Natural killer cell (primary cell): ENCODE measurements around the gene JARID2. TPM values are rescaled to one million over a fixed set of nuclear protein-coding genes. Genes with fewer than 3 reads are reported as not detected.
A peak's percentile ranks its signal among the peaks of the same experiment; 100 is the strongest.

ENCODE experiments used
- ATAC-seq, 3 donors: fragments of 150-1000 bp in 2 of 3; fragments of 200-7000 bp in 1 of 3; cut with Tn5 transposase; 1 replicate in 1 of 3; 2 replicates in 2 of 3; pipeline ENCODE4 v1.10.0; 2021; ENCODE audit warnings: mild to moderate bottlenecking in 2 of 3, moderate library complexity in 2 of 3
- DNase-seq, 2 donors: peaks; one replicate each; pipeline versions ENCODE4 v3.0.0 to v3.0.0-alpha.2; 2013 to 2021; ENCODE audit warnings: mixed read lengths in 1 of 2
- H3K27ac ChIP-seq: one replicate; pipeline ENCODE4 v1.5.1; 2013; ENCODE audit warnings: mild to moderate bottlenecking, low read length
- H3K27me3 ChIP-seq: one replicate; pipeline ENCODE4 v1.6.1; 2013; ENCODE audit warnings: low read length; ENCODE audit not compliant: control insufficient read depth, insufficient read depth
- H3K36me3 ChIP-seq: one replicate; pipeline ENCODE4 v1.6.1; 2013; ENCODE audit warnings: low read length; ENCODE audit not compliant: control insufficient read depth, insufficient read depth
- H3K4me1 ChIP-seq: one replicate; pipeline ENCODE4 v1.6.1; 2013; ENCODE audit warnings: low read length; ENCODE audit not compliant: control insufficient read depth, insufficient read depth
- H3K4me3 ChIP-seq: one replicate; pipeline ENCODE4 v1.5.1; 2013; ENCODE audit warnings: low read length
- H3K9me3 ChIP-seq: one replicate; pipeline ENCODE4 v1.6.1; 2013; ENCODE audit warnings: low read length; ENCODE audit not compliant: control insufficient read depth, insufficient read depth
- H3K27ac Mint-ChIP-seq, 2 donors: one replicate each; pipeline ENCODE4 v1.8.0; 2022; ENCODE audit warnings: mild to moderate bottlenecking in 2 of 2, mixed read lengths in 2 of 2, moderate library complexity in 1 of 2
- H3K27me3 Mint-ChIP-seq, 2 donors: one replicate each; pipeline ENCODE4 v1.8.0; 2022; ENCODE audit warnings: low read depth in 2 of 2, mixed read lengths in 2 of 2
- H3K36me3 Mint-ChIP-seq: one replicate; pipeline ENCODE4 v1.8.0; 2022; ENCODE audit warnings: mixed read lengths
- H3K4me1 Mint-ChIP-seq, 2 donors: one replicate each; pipeline ENCODE4 v1.8.0; 2022; ENCODE audit warnings: mixed read lengths in 2 of 2
- H3K4me3 Mint-ChIP-seq: one replicate; pipeline ENCODE4 v1.8.0; 2022; ENCODE audit warnings: mild to moderate bottlenecking, moderate library complexity, mixed read lengths
- H3K9me3 Mint-ChIP-seq, 2 donors: one replicate each; pipeline ENCODE4 v1.8.0; 2022; ENCODE audit warnings: mixed read lengths in 2 of 2
- WGBS: methylation state at CpG from one replicate; pipeline ENCODE4 v1.1.7; 2013; ENCODE audit warnings: missing lambda C conversion rate; ENCODE audit not compliant: insufficient coverage; 5-methylcytosine and 5-hydroxymethylcytosine counted together
- intact Hi-C: fragments of 100-400 bp; cut with micrococcal nuclease; formaldehyde crosslinking; loops from one replicate; pipeline ENCODE4 v1.14.2; 2022
- total RNA-seq, 4 donors: library from RNA; stranded (reverse); fragments of 120-200 nt in 1 of 4; gene quantifications; one replicate each; pipeline versions ENCODE4 v1.2.3 to v1.2.4, GENCODE V29; 2013 to 2022
- TF ChIP-seq, protein P1 (sequence below): fragments of 200-600 bp; IDR thresholded peaks from one replicate; pipeline ENCODE4 v1.8.0; 2022; ENCODE audit warnings: antibody characterized with exemption

The JARID2 gene
- total RNA-seq, 3 donors from 2014 or later (not counting 1 experiment from before 2014, with no cell fraction given) = 49.9 to 60.9 (median 60.5) TPM

DNA sequence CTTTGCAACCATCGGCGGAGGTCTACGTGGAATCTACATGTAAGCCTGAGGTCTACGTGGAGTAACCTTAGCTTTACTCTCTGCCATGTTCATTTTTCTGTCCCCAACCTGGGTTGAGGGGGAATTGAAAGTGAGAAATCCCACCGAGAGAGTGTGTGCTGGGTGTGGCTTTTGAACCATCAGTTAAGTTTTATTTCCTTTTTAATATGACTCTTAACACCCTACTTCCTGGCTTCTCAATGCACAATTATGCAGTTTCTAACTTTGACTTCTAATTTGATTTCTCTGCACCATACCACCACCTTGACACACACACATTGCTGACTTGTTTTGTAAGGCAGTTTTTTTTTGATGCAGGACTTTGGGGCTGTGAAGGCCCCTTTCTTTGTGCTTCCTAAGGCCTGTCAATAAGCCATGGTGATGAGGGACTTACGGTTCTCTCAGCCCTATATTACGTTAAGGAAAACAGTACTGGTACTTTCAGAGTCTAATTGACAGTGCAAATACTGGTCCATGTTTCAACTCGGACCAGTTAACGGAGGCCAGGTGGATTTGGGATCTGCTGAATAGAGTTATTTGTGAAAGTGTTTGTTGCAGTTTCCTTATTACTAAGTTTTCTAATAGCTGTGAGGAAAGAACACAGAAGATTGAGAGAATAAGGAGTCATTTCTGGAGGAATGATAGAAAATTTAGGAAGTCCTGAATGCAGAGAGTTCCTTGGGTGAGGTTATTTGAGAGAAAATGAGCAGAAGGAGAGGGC lies 206.5 kb downstream of the JARID2 start:
- peak overlapping the region; percentile 9 for H3K27ac ChIP-seq
- H3K36me3 ChIP-seq = peaks cover 17% of the 10 kb centered on the region
- Mint-ChIP-seq H3K36me3 (no peaks in the 10 kb centered on the region), H3K9me3 (no peaks in the 10 kb centered on the region), H3K4me1 (peaks cover 75 to 85% of the 10 kb centered on the region in 2 donors), H3K27me3 (no peaks in the 10 kb centered on the region), H3K4me3 (peak overlapping the region; percentile 59), H3K27ac (peak overlapping the region; percentile 85 to 86)
- no peak overlapping the region for H3K4me3 ChIP-seq
- DNase-seq = no peak
- no peaks in the 10 kb centered on the region for H3K27me3 ChIP-seq
- peaks cover 18% of the 10 kb centered on the region for H3K4me1 ChIP-seq
- peak in 2 of 3 donors; percentile 29 to 34 for ATAC-seq
- intact Hi-C loops = no loop called here
- H3K9me3 ChIP-seq = no peaks in the 10 kb centered on the region
- TF ChIP-seq, protein P1, sequence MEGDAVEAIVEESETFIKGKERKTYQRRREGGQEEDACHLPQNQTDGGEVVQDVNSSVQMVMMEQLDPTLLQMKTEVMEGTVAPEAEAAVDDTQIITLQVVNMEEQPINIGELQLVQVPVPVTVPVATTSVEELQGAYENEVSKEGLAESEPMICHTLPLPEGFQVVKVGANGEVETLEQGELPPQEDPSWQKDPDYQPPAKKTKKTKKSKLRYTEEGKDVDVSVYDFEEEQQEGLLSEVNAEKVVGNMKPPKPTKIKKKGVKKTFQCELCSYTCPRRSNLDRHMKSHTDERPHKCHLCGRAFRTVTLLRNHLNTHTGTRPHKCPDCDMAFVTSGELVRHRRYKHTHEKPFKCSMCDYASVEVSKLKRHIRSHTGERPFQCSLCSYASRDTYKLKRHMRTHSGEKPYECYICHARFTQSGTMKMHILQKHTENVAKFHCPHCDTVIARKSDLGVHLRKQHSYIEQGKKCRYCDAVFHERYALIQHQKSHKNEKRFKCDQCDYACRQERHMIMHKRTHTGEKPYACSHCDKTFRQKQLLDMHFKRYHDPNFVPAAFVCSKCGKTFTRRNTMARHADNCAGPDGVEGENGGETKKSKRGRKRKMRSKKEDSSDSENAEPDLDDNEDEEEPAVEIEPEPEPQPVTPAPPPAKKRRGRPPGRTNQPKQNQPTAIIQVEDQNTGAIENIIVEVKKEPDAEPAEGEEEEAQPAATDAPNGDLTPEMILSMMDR = no peak
- 80% methylated on average over 7 of the region's 9 CpGs for WGBS

DNA sequence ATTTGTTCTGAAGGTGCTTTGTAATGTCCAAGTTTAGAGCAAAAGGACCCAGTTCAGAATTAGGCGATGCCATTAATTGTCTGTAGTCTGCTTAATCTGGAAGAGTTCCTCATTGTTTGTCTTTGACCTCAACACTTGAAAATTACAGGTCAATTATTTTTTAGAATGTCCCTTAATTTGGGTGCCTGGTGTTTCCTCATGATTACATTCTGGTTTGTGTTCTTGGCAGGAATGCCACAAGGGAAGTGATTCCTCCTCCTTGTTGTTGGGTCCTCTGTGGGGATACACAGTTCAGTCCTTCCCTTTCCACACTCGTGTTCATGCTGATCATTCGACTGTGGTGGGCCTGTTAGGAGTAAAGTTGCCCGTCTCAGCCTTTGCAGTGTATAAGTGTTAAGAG lies 207.3 kb downstream of the JARID2 start:
- DNase-seq (no peak), ATAC-seq (no peak)
- H3K27me3 ChIP-seq = no peaks in the 10 kb centered on the region
- H3K27me3 Mint-ChIP-seq = no peaks in the 10 kb centered on the region
- peaks cover 13% of the 10 kb centered on the region for H3K4me1 ChIP-seq
- H3K4me3 ChIP-seq = no peak overlapping the region
- WGBS = 80% methylated on average over 1 of the region's 4 CpGs
- intact Hi-C loops = no loop called here
- TF ChIP-seq, protein P1 = no peak
- no peak overlapping the region for H3K4me3 Mint-ChIP-seq
- H3K27ac ChIP-seq = peak overlapping the region; percentile 5
- no peaks in the 10 kb centered on the region for H3K9me3 Mint-ChIP-seq
- H3K4me1 Mint-ChIP-seq = peaks cover 70 to 81% of the 10 kb centered on the region in 2 donors
- H3K27ac Mint-ChIP-seq = peak overlapping the region; percentile 85 to 86
- no peaks in the 10 kb centered on the region for H3K9me3 ChIP-seq
- H3K36me3 Mint-ChIP-seq = no peaks in the 10 kb centered on the region
- H3K36me3 ChIP-seq = peaks cover 17% of the 10 kb centered on the region

DNA sequence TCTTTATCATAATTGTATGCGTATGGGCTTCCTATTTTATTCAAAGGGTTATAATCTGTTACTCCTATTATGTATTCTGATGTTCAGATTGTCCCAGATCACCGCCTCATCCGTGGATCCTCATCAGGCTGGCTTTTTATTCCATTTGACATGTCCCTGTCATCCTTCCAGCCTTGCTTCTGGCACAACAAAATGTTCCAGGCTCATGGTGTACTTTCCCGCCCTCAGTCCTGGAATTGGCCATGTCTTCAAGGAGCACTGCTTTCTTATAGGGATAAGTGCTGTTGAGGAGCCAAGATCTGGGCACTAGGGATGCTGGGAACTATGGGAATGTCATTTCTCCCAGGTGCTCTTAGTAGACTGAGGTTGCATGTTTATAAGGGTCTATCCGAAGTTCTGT lies 207.8 kb downstream of the JARID2 start:
- no peaks in the 10 kb centered on the region for H3K9me3 Mint-ChIP-seq
- Histone ChIP-seq H3K27me3 (no peaks in the 10 kb centered on the region), H3K4me3 (no peak overlapping the region), H3K9me3 (no peaks in the 10 kb centered on the region), H3K27ac (no peak overlapping the region), H3K4me1 (peaks cover 10% of the 10 kb centered on the region), H3K36me3 (peaks cover 17% of the 10 kb centered on the region)
- no peaks in the 10 kb centered on the region for H3K27me3 Mint-ChIP-seq
- peaks cover 70 to 81% of the 10 kb centered on the region in 2 donors for H3K4me1 Mint-ChIP-seq
- peak overlapping the region; percentile 85 to 86 for H3K27ac Mint-ChIP-seq
- 95% methylated on average over 5 of the region's 5 CpGs for WGBS
- H3K36me3 Mint-ChIP-seq = no peaks in the 10 kb centered on the region
- TF ChIP-seq, protein P1 = no peak
- H3K4me3 Mint-ChIP-seq = no peak overlapping the region
- intact Hi-C loops = no loop called here
- ATAC-seq (no peak), DNase-seq (no peak)
